ENCODE measurements around the gene CDH13.

DNA sequence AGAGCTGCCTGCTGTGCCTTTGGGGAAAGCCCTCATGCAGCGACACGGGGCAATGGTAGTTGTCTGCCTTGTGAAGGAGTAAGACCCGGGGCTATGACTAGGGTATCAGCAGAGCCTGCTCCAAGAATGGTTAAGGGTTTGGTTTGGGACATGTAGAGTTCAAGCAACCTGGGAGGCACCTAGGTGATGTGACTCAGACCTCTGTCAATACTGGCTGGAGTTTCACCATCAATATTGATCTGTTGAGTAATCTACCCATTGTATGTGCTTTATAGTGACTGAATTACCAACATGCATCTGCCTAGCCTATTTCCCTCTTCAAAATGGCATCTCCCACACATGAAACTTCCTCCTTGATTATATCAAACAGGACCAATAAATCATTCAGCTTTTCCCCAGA, 782.6 kb downstream of the CDH13 start:
- TF ChIP-seq, protein P1, sequence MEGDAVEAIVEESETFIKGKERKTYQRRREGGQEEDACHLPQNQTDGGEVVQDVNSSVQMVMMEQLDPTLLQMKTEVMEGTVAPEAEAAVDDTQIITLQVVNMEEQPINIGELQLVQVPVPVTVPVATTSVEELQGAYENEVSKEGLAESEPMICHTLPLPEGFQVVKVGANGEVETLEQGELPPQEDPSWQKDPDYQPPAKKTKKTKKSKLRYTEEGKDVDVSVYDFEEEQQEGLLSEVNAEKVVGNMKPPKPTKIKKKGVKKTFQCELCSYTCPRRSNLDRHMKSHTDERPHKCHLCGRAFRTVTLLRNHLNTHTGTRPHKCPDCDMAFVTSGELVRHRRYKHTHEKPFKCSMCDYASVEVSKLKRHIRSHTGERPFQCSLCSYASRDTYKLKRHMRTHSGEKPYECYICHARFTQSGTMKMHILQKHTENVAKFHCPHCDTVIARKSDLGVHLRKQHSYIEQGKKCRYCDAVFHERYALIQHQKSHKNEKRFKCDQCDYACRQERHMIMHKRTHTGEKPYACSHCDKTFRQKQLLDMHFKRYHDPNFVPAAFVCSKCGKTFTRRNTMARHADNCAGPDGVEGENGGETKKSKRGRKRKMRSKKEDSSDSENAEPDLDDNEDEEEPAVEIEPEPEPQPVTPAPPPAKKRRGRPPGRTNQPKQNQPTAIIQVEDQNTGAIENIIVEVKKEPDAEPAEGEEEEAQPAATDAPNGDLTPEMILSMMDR (IDR thresholded peaks at IDR 0.05) = no peak
- no peak for TF ChIP-seq POLR2A (IDR thresholded peaks at IDR 0.05)
